Testis (tissue), 3 donors: ENCODE results near the gene IFITM1. TPM values are rescaled to one million over a fixed set of nuclear protein-coding genes. Genes with fewer than 3 reads are reported as not detected.

Experiments
- DNase-seq: peaks from one replicate; pipeline ENCODE4 v3.0.0-alpha.2; 2019
- H3K27ac ChIP-seq, 2 donors: fragments of 200-600 bp; sonication (generic); one replicate each; pipeline ENCODE4 v1.5.1; 2019
- H3K27me3 ChIP-seq: fragments of 200-600 bp; sonication (generic); one replicate; pipeline ENCODE4 v1.5.1; 2019
- H3K36me3 ChIP-seq: fragments of 200-600 bp; sonication (generic); one replicate; pipeline ENCODE4 v1.5.1; 2017; ENCODE audit warnings: low read depth; ENCODE audit errors: missing control alignments
- H3K4me1 ChIP-seq: fragments of 200-600 bp; sonication (generic); one replicate; pipeline ENCODE4 v1.5.1; 2019
- H3K4me3 ChIP-seq, 2 donors: fragments of 200-600 bp; sonication (generic); one replicate each; pipeline ENCODE4 v1.5.1; 2017 to 2019
- H3K9me3 ChIP-seq: fragments of 200-600 bp; sonication (generic); one replicate; pipeline ENCODE4 v1.5.1; 2017
- POLR2A ChIP-seq: fragments of 450-650 bp; IDR thresholded peaks from one replicate; pipeline ENCODE4 v1.6.1; 2017; ENCODE audit warnings: antibody characterized with exemption, mild to moderate bottlenecking, moderate library complexity
- WGBS, 2 donors: methylation state at CpG; one replicate each; pipeline ENCODE4 v1.1.5; 2018; 5-methylcytosine and 5-hydroxymethylcytosine counted together
- intact Hi-C: fragments of 100-400 bp; cut with DNase I; formaldehyde crosslinking; loops from one replicate; pipeline ENCODE4 v1.15.1; 2023; ENCODE audit warnings: low total_unique reads
- polyA plus RNA-seq: library from polyadenylated mRNA; stranded (reverse); fragments of 350-450 nt; fragmentation: Illumina TruSeq; extraction: RNeasy Lipid Tissue Mini Kit (QIAGEN cat#74804); gene quantifications from one replicate; pipeline ENCODE4 v1.2.3, GENCODE V29; 2014; ENCODE audit warnings: low read depth, low replicate concordance; ENCODE audit not compliant: insufficient read depth
- total RNA-seq, 2 donors: library from RNA; depleted of rRNA; stranded (reverse); fragments of >200 nt; gene quantifications; one replicate each; pipeline ENCODE4 v1.2.3, GENCODE V29; 2016
- TF ChIP-seq, protein P1 (sequence below), 3 experiments: fragments of 450-650 bp in 2 of 3; fragments of 200-600 bp in 1 of 3; sonication (generic) in 1 of 3; IDR thresholded peaks; one replicate each; pipeline ENCODE4 v1.5.1; 2016 to 2019; ENCODE audit warnings: antibody characterized with exemption in 3 of 3, mild to moderate bottlenecking in 2 of 3, moderate library complexity in 1 of 3

The IFITM1 gene
- total and polyA plus RNA-seq, 3 donors from 2014 or later, result 63.1 to 146 (median 93.3) TPM

DNA sequence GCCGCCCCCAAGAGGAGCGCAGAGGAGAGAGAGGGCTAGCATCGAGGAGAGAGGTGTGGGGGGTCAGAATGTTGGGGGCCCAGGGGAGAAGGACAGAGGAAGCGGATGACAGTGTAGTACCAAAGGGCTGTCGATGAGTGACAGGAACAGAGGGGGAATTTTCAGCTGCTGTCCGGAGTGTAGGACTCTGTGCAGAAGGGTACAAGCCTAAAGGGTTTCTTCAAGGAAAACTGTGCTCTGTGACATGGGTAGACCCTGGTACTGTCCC is 41.0 kb upstream of the IFITM1 start:
- H3K4me3 ChIP-seq, result no peak overlapping the region
- H3K27ac ChIP-seq, result no peak overlapping the region
- DNase-seq, result no peak
- TF ChIP-seq, protein P1, sequence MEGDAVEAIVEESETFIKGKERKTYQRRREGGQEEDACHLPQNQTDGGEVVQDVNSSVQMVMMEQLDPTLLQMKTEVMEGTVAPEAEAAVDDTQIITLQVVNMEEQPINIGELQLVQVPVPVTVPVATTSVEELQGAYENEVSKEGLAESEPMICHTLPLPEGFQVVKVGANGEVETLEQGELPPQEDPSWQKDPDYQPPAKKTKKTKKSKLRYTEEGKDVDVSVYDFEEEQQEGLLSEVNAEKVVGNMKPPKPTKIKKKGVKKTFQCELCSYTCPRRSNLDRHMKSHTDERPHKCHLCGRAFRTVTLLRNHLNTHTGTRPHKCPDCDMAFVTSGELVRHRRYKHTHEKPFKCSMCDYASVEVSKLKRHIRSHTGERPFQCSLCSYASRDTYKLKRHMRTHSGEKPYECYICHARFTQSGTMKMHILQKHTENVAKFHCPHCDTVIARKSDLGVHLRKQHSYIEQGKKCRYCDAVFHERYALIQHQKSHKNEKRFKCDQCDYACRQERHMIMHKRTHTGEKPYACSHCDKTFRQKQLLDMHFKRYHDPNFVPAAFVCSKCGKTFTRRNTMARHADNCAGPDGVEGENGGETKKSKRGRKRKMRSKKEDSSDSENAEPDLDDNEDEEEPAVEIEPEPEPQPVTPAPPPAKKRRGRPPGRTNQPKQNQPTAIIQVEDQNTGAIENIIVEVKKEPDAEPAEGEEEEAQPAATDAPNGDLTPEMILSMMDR (IDR thresholded peaks at IDR 0.05), result no peak
- no peak for TF ChIP-seq POLR2A
- H3K4me1 ChIP-seq, result no peaks in the 10 kb centered on the region
- H3K9me3 ChIP-seq, result no peaks in the 10 kb centered on the region
- WGBS, 2 donors, result 86 to 91% methylated on average over 6 of the region's 6 CpGs
- no peaks in the 10 kb centered on the region for H3K27me3 ChIP-seq
- no peaks in the 10 kb centered on the region for H3K36me3 ChIP-seq
- intact Hi-C loops, result no loop called here

- Histone ChIP-seq H3K27me3 (no peaks in the 10 kb centered on the region), H3K9me3 (no peaks in the 10 kb centered on the region), H3K27ac (no peak overlapping the region)
Measured at GRCh38 chr11:276219-276618, 37.6 kb upstream of the IFITM1 start.

GRCh38 chr11:278001-278951 is 35.6 kb upstream of the IFITM1 start, which contains the start of gene NLRP6:
Gene NLRP6, plus strand, starts transcription at chr11:278407. Its CDS starts 163 bp downstream, at chr11:278570.
- TF ChIP-seq, protein P1 (IDR thresholded peaks at IDR 0.05), result no peak
- TF ChIP-seq POLR2A, result no peak
- Histone ChIP-seq H3K4me3 (peak within 1 kb of the TSS; percentile 26 to 41), H3K27me3 (no peaks in the 10 kb centered on the region), H3K9me3 (no peaks in the 10 kb centered on the region), H3K36me3 (no peaks in the 10 kb centered on the region), H3K27ac (no peak within 1 kb of the TSS), H3K4me1 (peaks cover 12% of the 10 kb centered on the region)
- intact Hi-C loops, result no loop called here
- WGBS, 2 donors, result 72 to 79% methylated on average over 21 of the region's 21 CpGs
- DNase-seq, result no peak

More at GRCh38 chr11:276219-276618, 37.6 kb upstream of the IFITM1 start:
- no peak overlapping the region for H3K4me3 ChIP-seq
- no peaks in the 10 kb centered on the region for H3K36me3 ChIP-seq
- peaks cover 6% of the 10 kb centered on the region for H3K4me1 ChIP-seq
- intact Hi-C loops, result no loop called here
- TF ChIP-seq, protein P1 (IDR thresholded peaks at IDR 0.05), result no peak
- TF ChIP-seq POLR2A, result no peak
- DNase-seq, result no peak

DNA sequence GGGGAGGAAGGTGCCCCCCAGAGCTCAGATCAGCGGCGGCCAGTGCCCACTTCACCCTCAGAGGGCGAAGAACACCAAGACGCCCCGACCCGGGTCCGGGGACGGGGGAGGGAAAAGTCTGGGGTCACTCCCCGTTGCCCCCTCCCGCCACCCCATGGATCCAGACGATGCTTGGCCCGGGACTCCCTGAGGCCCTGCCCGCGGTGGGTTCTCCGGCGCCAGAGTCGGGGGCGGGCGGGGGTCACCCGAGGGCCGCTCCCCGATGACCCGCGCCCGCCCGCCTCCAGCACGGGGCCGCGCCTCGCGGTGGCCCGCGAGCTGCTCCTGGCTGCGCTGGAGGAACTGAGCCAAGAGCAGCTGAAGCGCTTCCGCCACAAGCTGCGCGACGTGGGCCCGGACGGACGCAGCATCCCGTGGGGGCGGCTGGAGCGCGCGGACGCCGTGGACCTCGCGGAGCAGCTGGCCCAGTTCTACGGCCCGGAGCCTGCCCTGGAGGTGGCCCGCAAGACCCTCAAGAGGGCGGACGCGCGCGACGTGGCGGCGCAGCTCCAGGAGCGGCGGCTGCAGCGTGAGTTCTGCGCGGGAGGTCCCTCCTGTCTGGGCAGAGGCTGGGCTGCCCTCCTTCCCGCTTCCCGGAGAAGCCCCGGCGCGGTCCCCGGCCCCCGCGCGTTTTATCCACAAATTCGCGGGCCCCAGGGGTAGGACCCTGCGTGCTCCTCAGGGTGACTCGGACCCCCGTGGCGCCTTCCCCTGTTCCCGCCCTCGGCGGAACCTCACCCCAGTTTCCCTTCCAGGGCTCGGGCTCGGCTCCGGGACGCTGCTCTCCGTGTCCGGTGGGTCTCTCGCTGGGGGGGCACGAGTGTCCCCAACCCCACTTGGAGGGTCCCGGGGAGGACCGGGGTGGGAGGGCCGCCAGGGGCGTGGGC is 34.5 kb upstream of the IFITM1 start:
- H3K9me3 ChIP-seq, result no peaks in the 10 kb centered on the region
- no peak for DNase-seq
- H3K4me3 ChIP-seq, result peak overlapping the region; percentile 26 to 41
- intact Hi-C loops, result no loop called here
- 10 to 15% methylated on average over 6 to 71 of the region's 97 CpGs for WGBS, 2 donors
- no peak overlapping the region for H3K27ac ChIP-seq
- peaks cover 12% of the 10 kb centered on the region for H3K4me1 ChIP-seq
- H3K36me3 ChIP-seq, result no peaks in the 10 kb centered on the region
- H3K27me3 ChIP-seq, result no peaks in the 10 kb centered on the region
- no peak for TF ChIP-seq POLR2A
- TF ChIP-seq, protein P1 (IDR thresholded peaks at IDR 0.05), result no peak
